Prostate gland (tissue), 2 donors: Measurements from ENCODE around the gene EIF6. TPM values are rescaled to one million over a fixed set of nuclear protein-coding genes. Genes with fewer than 3 reads are reported as not detected.

Experiments used
- DNase-seq: peaks from one replicate; pipeline ENCODE4 v3.0.0-alpha.2; 2019; ENCODE audit warnings: low spot score
- H3K27ac ChIP-seq, 2 donors: fragments of 200-600 bp; sonication (generic); 2 replicates each; pipeline ENCODE4 v1.5.1; 2017 to 2019
- H3K27me3 ChIP-seq: fragments of 200-600 bp; sonication (generic); replicated peaks from 2 replicates; pipeline ENCODE4 v1.5.1; 2019; ENCODE audit not compliant: insufficient read depth
- H3K36me3 ChIP-seq, 2 donors: fragments of 200-600 bp; sonication (generic); 1 replicate in 1 of 2; 2 replicates in 1 of 2; pipeline versions ENCODE4 v1.5.1 to v1.8.1; 2017 to 2019
- H3K4me1 ChIP-seq: fragments of 200-600 bp; sonication (generic); replicated peaks from 2 replicates; pipeline ENCODE4 v1.5.1; 2019
- H3K4me3 ChIP-seq, 2 donors: fragments of 200-600 bp; sonication (generic); 2 replicates each; pipeline ENCODE4 v1.5.1; 2017 to 2019
- H3K9me3 ChIP-seq: fragments of 200-600 bp; sonication (generic); 2 replicates; pipeline ENCODE4 v1.5.1; 2017
- CTCF ChIP-seq, 4 experiments: fragments of 200-600 bp in 2 of 4; fragments of 450-650 bp in 2 of 4; sonication (generic) in 2 of 4; IDR thresholded peaks; 1 replicate in 3 of 4; 2 replicates in 1 of 4; pipeline ENCODE4 v1.5.1; 2016 to 2019; ENCODE audit warnings: antibody characterized with exemption in 4 of 4, mild to moderate bottlenecking in 2 of 4, moderate library complexity in 2 of 4
- POLR2A ChIP-seq: fragments of 450-650 bp; IDR thresholded peaks from one replicate; pipeline ENCODE4 v1.6.1; 2016; ENCODE audit warnings: antibody characterized with exemption, mild to moderate bottlenecking
- POLR2AphosphoS5 ChIP-seq: sonication (generic); formaldehyde crosslinking; IDR thresholded peaks from one replicate; pipeline ENCODE4 v1.6.1; 2017; ENCODE audit warnings: antibody characterized with exemption
- WGBS: methylation state at CpG from one replicate; pipeline ENCODE4 v1.1.5; 2018; 5-methylcytosine and 5-hydroxymethylcytosine counted together
- intact Hi-C: fragments of 100-400 bp; cut with DNase I; formaldehyde crosslinking; loops from one replicate; pipeline ENCODE4 v1.14.2; 2022
- total RNA-seq, 2 donors: library from RNA; depleted of rRNA; stranded (reverse); fragments of >200 nt; gene quantifications; one replicate each; pipeline ENCODE4 v1.1.0, GENCODE V29; 2016

Gene EIF6
- total RNA-seq, 2 donors from 2014 or later: 78.2 to 93.9 TPM

- H3K36me3 ChIP-seq: no peaks in the 10 kb centered on the region
- WGBS: 80% methylated on average over 30 of the region's 40 CpGs
- intact Hi-C loops: no loop called here
- H3K27ac ChIP-seq: no peak within 1 kb of the TSS
- no peaks in the 10 kb centered on the region for H3K27me3 ChIP-seq
- no peak for DNase-seq
- H3K9me3 ChIP-seq: no peaks in the 10 kb centered on the region
- H3K4me1 ChIP-seq: no peaks in the 10 kb centered on the region
- no peak within 1 kb of the TSS for H3K4me3 ChIP-seq
- TF ChIP-seq POLR2A: no peak
- no peak for TF ChIP-seq CTCF (IDR thresholded peaks at IDR 0.05)
- TF ChIP-seq POLR2AphosphoS5: no peak
Measured at GRCh38 chr20:35291654-35292503, 7.3 kb upstream of the EIF6 start, which contains the start of gene FAM83C. Gene FAM83C (minus strand): TSS chr20:35292425. CDS start chr20:35292304, 121 bp downstream.

- DNase-seq: no peak
- no peak overlapping the region for H3K27ac ChIP-seq
- WGBS: 91% methylated on average over 7 of the region's 7 CpGs
- H3K36me3 ChIP-seq: no peaks in the 10 kb centered on the region
- intact Hi-C loops: no loop called here
- no peaks in the 10 kb centered on the region for H3K4me1 ChIP-seq
- TF ChIP-seq CTCF (IDR thresholded peaks at IDR 0.05): no peak
- H3K4me3 ChIP-seq: no peak overlapping the region
- H3K27me3 ChIP-seq: no peaks in the 10 kb centered on the region
- no peaks in the 10 kb centered on the region for H3K9me3 ChIP-seq
Measured at GRCh38 chr20:35290887-35291417, 6.4 kb upstream of the EIF6 start.

GRCh38 chr20:35290186-35290886 lies 5.8 kb upstream of the EIF6 start:
- Histone ChIP-seq H3K4me1 (no peaks in the 10 kb centered on the region), H3K27ac (no peak overlapping the region), H3K4me3 (no peak overlapping the region), H3K27me3 (no peaks in the 10 kb centered on the region), H3K9me3 (no peaks in the 10 kb centered on the region), H3K36me3 (no peaks in the 10 kb centered on the region)
- DNase-seq: no peak
- intact Hi-C loops: no loop called here
- WGBS: 54% methylated on average over 7 of the region's 7 CpGs
- TF ChIP-seq POLR2A: no peak

- no peak for TF ChIP-seq POLR2A
- H3K9me3 ChIP-seq: no peaks in the 10 kb centered on the region
- H3K36me3 ChIP-seq: no peaks in the 10 kb centered on the region
- intact Hi-C loops: no loop called here
- no peak overlapping the region for H3K27ac ChIP-seq
- WGBS: 87% methylated on average over 18 of the region's 19 CpGs
- no peak overlapping the region for H3K4me3 ChIP-seq
- no peaks in the 10 kb centered on the region for H3K4me1 ChIP-seq
- H3K27me3 ChIP-seq: no peaks in the 10 kb centered on the region
- no peak for DNase-seq
Measured at GRCh38 chr20:35288325-35289060, 3.9 kb upstream of the EIF6 start.

GRCh38 chr20:35287509-35288324 lies 3.1 kb upstream of the EIF6 start:
- no peaks in the 10 kb centered on the region for H3K27me3 ChIP-seq
- H3K9me3 ChIP-seq: no peaks in the 10 kb centered on the region
- H3K36me3 ChIP-seq: no peaks in the 10 kb centered on the region
- no peak overlapping the region for H3K4me3 ChIP-seq
- H3K27ac ChIP-seq: no peak overlapping the region
- intact Hi-C loops: no loop called here
- TF ChIP-seq CTCF (IDR thresholded peaks at IDR 0.05): no peak
- TF ChIP-seq POLR2A: no peak
- TF ChIP-seq POLR2AphosphoS5: no peak
- DNase-seq: no peak
- WGBS: 90% methylated on average over 27 of the region's 28 CpGs
- H3K4me1 ChIP-seq: no peaks in the 10 kb centered on the region
